Chondrocyte (in vitro differentiated cells): Measurements from ENCODE around the gene BASP1. TPM values are rescaled to one million over a fixed set of nuclear protein-coding genes. Genes with fewer than 3 reads are reported as not detected.
A peak's percentile ranks its signal among the peaks of the same experiment; 100 is the strongest.
"Not testable (repeated sequence)": the region's sequence is repeated elsewhere in the genome, so short reads cannot be mapped to it uniquely, and the experiment has no call there.

Source experiments
- DNase-seq: peaks from one replicate; pipeline ENCODE4 v3.0.0; 2021; ENCODE audit warnings: mixed read lengths, low spot score
- H3K27ac Mint-ChIP-seq: one replicate; pipeline ENCODE4 v1.8.0; 2021; ENCODE audit warnings: mild to moderate bottlenecking, moderate library complexity, mixed read lengths; ENCODE audit not compliant: unreplicated experiment
- H3K27me3 Mint-ChIP-seq: 2 replicates; pipeline ENCODE4 v1.8.0; 2021; ENCODE audit warnings: low read depth, mixed read lengths
- H3K36me3 Mint-ChIP-seq: 2 replicates; pipeline ENCODE4 v1.8.0; 2021; ENCODE audit warnings: low read depth, mixed read lengths
- H3K4me1 Mint-ChIP-seq: 2 replicates; pipeline ENCODE4 v1.8.0; 2021; ENCODE audit warnings: low read depth, mild to moderate bottlenecking, mixed read lengths
- H3K4me3 Mint-ChIP-seq: one replicate; pipeline ENCODE4 v1.8.0; 2021; ENCODE audit warnings: mild to moderate bottlenecking, moderate library complexity, mixed read lengths; ENCODE audit not compliant: unreplicated experiment
- H3K9me3 Mint-ChIP-seq: 2 replicates; pipeline ENCODE4 v1.8.0; 2021; ENCODE audit warnings: low read depth, mixed read lengths
- total RNA-seq: library from RNA; stranded (reverse); gene quantifications from 3 replicates; pipeline ENCODE4 v1.2.1, GENCODE V29; 2021
- TF ChIP-seq, protein P1 (sequence below): fragments of 200-600 bp; sonication (generic); IDR thresholded peaks from 2 replicates; pipeline ENCODE4 v1.5.0; 2021; ENCODE audit warnings: antibody characterized with exemption, mild to moderate bottlenecking, moderate library complexity

BASP1 gene
- total RNA-seq, 1 donor from 2014 or later, result 181 TPM

DNA sequence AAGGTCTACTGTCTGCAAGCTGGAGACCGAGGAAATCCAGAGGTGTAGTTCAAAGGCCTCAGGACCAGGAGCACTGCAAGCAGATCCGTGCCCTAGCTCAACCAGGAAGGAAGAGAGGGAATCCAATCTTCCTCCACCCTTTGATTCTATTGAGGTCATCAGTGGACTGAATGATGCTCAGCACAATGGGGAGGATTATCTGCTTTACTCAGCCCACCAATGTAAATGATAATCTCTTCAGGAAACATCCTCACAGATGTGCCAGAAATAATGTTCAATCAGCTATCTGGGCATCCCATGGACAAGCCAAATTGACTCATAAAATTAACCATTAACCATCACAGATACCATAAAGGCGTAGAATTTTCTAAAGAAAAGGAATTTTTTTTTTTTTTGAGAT, 92.0 kb downstream of the BASP1 start:
- no peak for DNase-seq

DNA sequence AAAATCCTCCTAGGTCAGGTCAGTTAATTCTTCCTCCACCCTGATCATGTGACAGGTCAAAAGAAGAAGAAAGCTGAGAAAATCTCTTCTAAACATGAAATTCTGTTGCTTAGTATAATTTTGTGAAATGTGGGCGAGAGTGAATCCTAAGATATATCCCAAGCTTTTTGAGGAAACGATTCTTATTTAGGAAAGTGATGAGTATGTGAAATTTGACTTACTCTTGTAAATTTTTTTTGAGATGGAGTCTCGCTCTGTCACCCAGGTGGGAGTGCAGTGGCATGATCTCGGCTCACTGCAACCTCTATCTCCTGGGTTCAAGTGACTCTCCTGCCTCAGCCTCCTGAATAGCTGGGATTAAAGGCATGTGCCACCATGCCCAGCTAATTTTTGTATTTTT, 93.1 kb downstream of the BASP1 start:
- H3K4me1 Mint-ChIP-seq, result peaks cover 19% of the 10 kb centered on the region
- H3K36me3 Mint-ChIP-seq, DNase-seq, H3K27me3 Mint-ChIP-seq, H3K27ac Mint-ChIP-seq, H3K4me3 Mint-ChIP-seq, H3K9me3 Mint-ChIP-seq: not testable (repeated sequence)

More for the DNA sequence above, 92.0 kb downstream of the BASP1 start:
- no peaks in the 10 kb centered on the region for H3K27me3 Mint-ChIP-seq
- H3K4me1 Mint-ChIP-seq, result peaks cover 25% of the 10 kb centered on the region
- no peaks in the 10 kb centered on the region for H3K36me3 Mint-ChIP-seq
- TF ChIP-seq, protein P1, sequence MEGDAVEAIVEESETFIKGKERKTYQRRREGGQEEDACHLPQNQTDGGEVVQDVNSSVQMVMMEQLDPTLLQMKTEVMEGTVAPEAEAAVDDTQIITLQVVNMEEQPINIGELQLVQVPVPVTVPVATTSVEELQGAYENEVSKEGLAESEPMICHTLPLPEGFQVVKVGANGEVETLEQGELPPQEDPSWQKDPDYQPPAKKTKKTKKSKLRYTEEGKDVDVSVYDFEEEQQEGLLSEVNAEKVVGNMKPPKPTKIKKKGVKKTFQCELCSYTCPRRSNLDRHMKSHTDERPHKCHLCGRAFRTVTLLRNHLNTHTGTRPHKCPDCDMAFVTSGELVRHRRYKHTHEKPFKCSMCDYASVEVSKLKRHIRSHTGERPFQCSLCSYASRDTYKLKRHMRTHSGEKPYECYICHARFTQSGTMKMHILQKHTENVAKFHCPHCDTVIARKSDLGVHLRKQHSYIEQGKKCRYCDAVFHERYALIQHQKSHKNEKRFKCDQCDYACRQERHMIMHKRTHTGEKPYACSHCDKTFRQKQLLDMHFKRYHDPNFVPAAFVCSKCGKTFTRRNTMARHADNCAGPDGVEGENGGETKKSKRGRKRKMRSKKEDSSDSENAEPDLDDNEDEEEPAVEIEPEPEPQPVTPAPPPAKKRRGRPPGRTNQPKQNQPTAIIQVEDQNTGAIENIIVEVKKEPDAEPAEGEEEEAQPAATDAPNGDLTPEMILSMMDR, result no peak
- no peak overlapping the region for H3K4me3 Mint-ChIP-seq
- H3K9me3 Mint-ChIP-seq, result no peaks in the 10 kb centered on the region
- no peak overlapping the region for H3K27ac Mint-ChIP-seq

DNA sequence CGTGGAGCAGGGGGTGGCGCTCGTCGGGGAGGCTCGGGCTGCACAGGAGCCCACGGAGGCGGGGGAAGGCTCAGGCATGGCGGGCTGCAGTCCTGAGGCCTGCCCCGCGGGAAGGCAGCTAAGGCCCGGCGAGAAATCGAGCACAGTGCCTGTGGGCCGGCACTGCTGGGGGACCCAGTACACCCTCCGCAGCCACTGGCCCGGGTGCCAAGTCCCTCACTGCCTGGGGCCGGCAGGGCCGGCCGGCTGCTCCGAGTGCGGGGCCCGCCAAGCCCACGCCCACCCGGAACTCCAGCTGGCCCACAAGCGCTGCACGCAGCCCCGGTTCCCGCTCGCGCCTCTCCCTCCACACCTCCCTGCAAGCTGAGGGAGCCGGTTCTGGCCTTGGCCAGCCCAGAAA, 94.4 kb downstream of the BASP1 start:
- peaks cover 19% of the 10 kb centered on the region for H3K4me1 Mint-ChIP-seq
- not testable (repeated sequence) for H3K27ac Mint-ChIP-seq, H3K4me3 Mint-ChIP-seq, H3K27me3 Mint-ChIP-seq, DNase-seq, H3K36me3 Mint-ChIP-seq, H3K9me3 Mint-ChIP-seq

DNA sequence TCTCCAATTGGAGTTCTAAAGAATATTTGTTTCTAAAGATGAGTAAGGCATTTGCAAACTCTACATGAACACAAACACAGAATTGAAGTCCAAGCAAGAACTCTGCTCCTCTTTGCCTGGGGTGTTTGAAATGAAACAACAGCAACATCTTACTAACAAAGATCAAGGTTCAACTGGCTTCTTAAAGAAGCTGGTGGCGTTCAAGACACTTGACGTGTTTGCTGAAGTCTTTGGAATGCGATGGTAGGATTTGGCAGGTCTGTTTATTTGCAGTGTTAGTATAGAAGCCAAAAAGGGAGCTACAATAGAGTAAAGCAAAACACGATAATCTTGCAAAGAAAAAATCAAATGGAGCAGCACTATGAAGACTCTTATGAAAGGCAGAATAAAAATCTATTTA, 94.9 kb downstream of the BASP1 start:
- Mint-ChIP-seq H3K4me1 (peaks cover 23% of the 10 kb centered on the region), H3K36me3 (no peaks in the 10 kb centered on the region), H3K9me3 (no peaks in the 10 kb centered on the region), H3K4me3 (no peak overlapping the region), H3K27ac (no peak overlapping the region), H3K27me3 (no peaks in the 10 kb centered on the region)
- DNase-seq, result no peak
- TF ChIP-seq, protein P1, result no peak

DNA sequence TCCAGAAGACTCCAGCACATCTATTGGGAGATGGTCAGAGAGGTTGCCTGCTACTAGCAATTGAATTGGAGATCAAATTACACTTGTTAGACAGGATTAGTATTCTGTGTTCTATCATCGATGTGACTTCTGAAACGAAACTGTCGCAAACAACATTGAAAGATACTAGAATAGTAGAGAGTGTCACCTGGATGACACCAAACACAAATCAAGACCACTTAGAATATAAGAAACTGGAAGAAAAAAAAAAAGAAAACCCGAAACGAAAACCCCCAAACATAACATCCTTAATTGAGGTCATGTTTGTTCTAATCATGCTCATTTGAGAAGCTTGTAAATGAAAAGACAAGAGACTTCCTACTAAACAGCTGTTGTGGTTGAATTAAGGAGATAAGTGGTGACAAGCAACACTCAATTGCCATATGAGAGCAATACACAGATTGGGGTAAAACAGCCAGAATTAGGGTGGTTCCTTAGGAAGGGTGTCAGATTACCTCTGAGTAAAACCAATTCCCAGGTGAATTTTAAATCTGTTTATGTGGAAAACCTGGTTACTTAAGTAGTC, 97.6 kb downstream of the BASP1 start:
- DNase-seq, result no peak
- Mint-ChIP-seq H3K27ac (no peak overlapping the region), H3K9me3 (no peaks in the 10 kb centered on the region), H3K27me3 (no peaks in the 10 kb centered on the region), H3K4me1 (peaks cover 30% of the 10 kb centered on the region), H3K36me3 (no peaks in the 10 kb centered on the region), H3K4me3 (no peak overlapping the region)
- TF ChIP-seq, protein P1, result no peak

DNA sequence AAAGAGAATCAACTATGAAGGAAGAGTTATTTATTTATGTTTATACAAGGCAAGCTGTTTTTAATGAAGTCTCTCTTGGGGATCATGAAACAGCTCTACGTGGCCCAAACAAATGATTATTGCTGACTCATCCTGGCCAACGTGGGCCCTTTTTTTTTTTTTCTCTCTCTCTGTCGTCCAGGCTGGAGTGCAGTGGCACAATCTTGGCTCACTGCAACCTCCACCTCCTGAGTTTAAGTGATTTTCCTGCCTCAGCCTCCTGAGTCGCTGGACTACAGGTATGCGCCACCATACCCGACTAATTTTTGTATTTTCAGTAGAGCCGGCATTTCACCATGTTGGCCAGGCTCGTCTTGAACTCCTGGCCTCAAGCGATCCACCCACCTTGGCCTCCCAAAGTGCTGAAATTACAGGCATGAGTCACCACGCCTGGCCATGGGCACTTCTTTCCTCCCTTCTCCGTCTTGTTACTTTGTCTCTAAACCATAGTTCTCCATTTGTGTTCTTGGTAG, 98.3 kb downstream of the BASP1 start:
- H3K36me3 Mint-ChIP-seq, result no peaks in the 10 kb centered on the region
- H3K27me3 Mint-ChIP-seq, result no peaks in the 10 kb centered on the region
- TF ChIP-seq, protein P1, result no peak
- H3K27ac Mint-ChIP-seq, result peak overlapping the region; percentile 28
- peaks cover 30% of the 10 kb centered on the region for H3K4me1 Mint-ChIP-seq
- no peak overlapping the region for H3K4me3 Mint-ChIP-seq
- H3K9me3 Mint-ChIP-seq, result no peaks in the 10 kb centered on the region
- DNase-seq, result no peak
